ENCODE data around the gene TDP1. TPM values are rescaled to one million over a fixed set of nuclear protein-coding genes. Genes with fewer than 3 reads are reported as not detected.

The TDP1 gene
- total and polyA plus RNA-seq, 2 of the 13 experiments (the other 11 are each of a cell fraction or from before 2014, with no cell fraction given), result 16.4 to 31.2 TPM

GRCh38 chr14:90087433-90087832 lies 131.7 kb downstream of the TDP1 start (continued):
- TF ChIP-seq ZNF280B (CRISPR knock-in tag; IDR thresholded peaks at IDR 0.05; ENCODE audit: borderline replicate concordance) (no peak), ZNF775 (CRISPR knock-in tag; IDR thresholded peaks at IDR 0.05; ENCODE audit: borderline replicate concordance) (no peak), ZNF275 (CRISPR knock-in tag; IDR thresholded peaks at IDR 0.05; ENCODE audit: borderline replicate concordance) (no peak), FOXA3 (CRISPR knock-in tag; IDR thresholded peaks at IDR 0.05) (0 out of 2 replicates have a peak, but pooled peaks have one; percentile 45)

DNA sequence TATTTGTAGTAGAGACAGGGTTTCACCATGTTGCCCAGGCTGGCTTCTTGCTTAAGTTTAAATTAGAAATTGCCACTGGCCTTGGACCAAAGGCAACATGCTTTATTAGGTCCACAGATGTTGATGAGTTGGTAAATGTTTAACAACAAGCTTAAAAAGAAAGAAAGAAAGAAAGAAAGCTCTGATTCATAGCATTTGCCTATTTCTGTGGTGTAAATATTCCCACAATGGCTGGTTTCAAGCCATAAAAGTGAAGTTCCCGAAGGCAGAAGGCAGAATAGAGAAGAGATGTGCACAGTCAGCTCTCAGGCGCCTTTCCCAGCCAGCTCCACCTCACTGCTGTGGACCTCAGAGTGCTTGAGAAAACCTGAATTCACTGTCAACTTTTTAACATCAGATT lies 132.4 kb downstream of the TDP1 start:
- no peak; the same call in 2 of the 3 replicates for ATAC-seq
- H3K4me2 ChIP-seq (ENCODE audit: low read depth, low read length), result 0 out of 2 replicates have a peak overlapping the region, but pooled peaks have one; percentile 3
- no peak for FAIRE-seq
- TF ChIP-seq WIZ (CRISPR knock-in tag; IDR thresholded peaks at IDR 0.05) (no peak), SOX13 (IDR thresholded peaks at IDR 0.05) (no peak), SOX13 (CRISPR knock-in tag; conservative IDR thresholded peaks at IDR 0.05 in 1 of 2, IDR thresholded peaks at IDR 0.05 in 1 of 2) (0 out of 4 replicates have a peak, but pooled peaks of 1 of the 2 experiments have one; percentile 6), PATZ1 (CRISPR knock-in tag; IDR thresholded peaks at IDR 0.05) (no peak), PRDM4 (CRISPR knock-in tag; IDR thresholded peaks at IDR 0.05; ENCODE audit: borderline replicate concordance) (no peak), ZNF570 (CRISPR knock-in tag; IDR thresholded peaks at IDR 0.05; ENCODE audit: borderline replicate concordance) (no peak), RBFOX2 (IDR thresholded peaks at IDR 0.05; ENCODE audit: low read depth, low read length) (no peak), MYNN (CRISPR knock-in tag; IDR thresholded peaks at IDR 0.05; ENCODE audit: low read depth) (no peak), NFKB2 (CRISPR knock-in tag; IDR thresholded peaks at IDR 0.05; ENCODE audit: borderline replicate concordance) (no peak)
- TF ChIP-seq, protein P1, sequence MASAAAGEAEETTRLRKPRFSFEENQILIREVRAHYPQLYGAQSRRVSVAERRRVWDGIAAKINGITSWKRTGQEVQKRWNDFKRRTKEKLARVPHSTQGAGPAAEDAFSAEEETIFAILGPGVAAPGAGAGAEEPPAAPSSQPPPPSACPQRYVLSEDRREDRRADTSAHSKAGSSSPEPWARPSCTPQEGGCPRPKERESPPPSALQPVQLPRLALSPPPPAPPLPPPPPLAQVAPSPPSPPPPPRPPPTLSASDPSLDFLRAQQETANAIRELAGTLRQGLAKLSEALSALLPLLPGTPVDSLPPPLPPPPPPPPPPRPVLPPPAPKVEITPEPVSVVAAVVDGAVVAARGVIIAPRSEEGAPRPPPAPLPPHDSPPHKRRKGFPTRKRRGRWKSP (CRISPR knock-in tag; IDR thresholded peaks at IDR 0.05), result no peak

More for the DNA sequence above, 132.4 kb downstream of the TDP1 start:
- in situ Hi-C loops (cut with HindIII; ENCODE audit: extremely low pct_ligation_motif_present, low pct_unique_long_range_greater_than_20kb) (no loop called here), intact Hi-C loops (cut with micrococcal nuclease; ENCODE audit: unreplicated experiment) (no loop called here)
- Histone ChIP-seq H3K9ac (ENCODE audit: insufficient read depth, low read depth, low read length) (no peak overlapping the region), H3K27ac (ENCODE audit: extremely low read length, insufficient read depth, low read length) (no peak overlapping the region), H3K9me3 (ENCODE audit: low read length) (no peaks in the 10 kb centered on the region), H3K36me3 (replicated peaks in 1 of 2; ENCODE audit: control insufficient read depth in 1 of 2, insufficient read depth in 2 of 2, low read length in 2 of 2) (no peaks in the 10 kb centered on the region), H3K79me2 (ENCODE audit: insufficient read depth, low read length) (no peaks in the 10 kb centered on the region), H3K27me3 (ENCODE audit: control insufficient read depth in 1 of 2, insufficient read depth in 2 of 2, low read length in 2 of 2) (no peaks in the 10 kb centered on the region; a peak in 2 of 5 replicates), H4K20me1 (ENCODE audit: insufficient read depth, low read length) (no peaks in the 10 kb centered on the region), H3K4me3 (replicated peaks in 1 of 3; ENCODE audit: insufficient read depth in 1 of 3, low read depth in 2 of 3, low read length in 3 of 3) (no peak overlapping the region), H2AFZ (ENCODE audit: low read length) (no peak overlapping the region), H3K4me1 (ENCODE audit: insufficient read depth, low read length) (peaks cover 12% of the 10 kb centered on the region; the same call in 1 of the 2 replicates)
- ChIA-PET POLR2A (no interaction called here), CTCF (ENCODE audit: low intra/inter-chr PET ratio, low total read pairs) (no interaction called here)
- WGBS (ENCODE audit: low lambda C conversion rate), result 7% methylated on average over 2 of the region's 2 CpGs
- BruUV-seq (replicated peaks), result no TSS peak
- no peak for DNase-seq (ENCODE audit: low spot score)

Measured in HepG2 (cell line).